Stimulated activated naive CD8-positive, alpha-beta T cell treated with anti-CD3 and anti-CD28 coated beads, Interleukin-15, amount 100 ng/mL, for 72 hours (primary cell): ENCODE results near the gene HEXA.

Source experiments
- ATAC-seq: fragments of 150-1000 bp; cut with Tn5 transposase; 2 replicates; pipeline ENCODE4 v1.10.0; 2021; ENCODE audit warnings: mild to moderate bottlenecking, moderate library complexity
- DNase-seq, 2 donors: peaks; one replicate each; pipeline ENCODE4 v3.0.0; 2021 to 2022
- H3K27ac Mint-ChIP-seq, 2 donors: one replicate each; pipeline ENCODE4 v1.8.0; 2022; ENCODE audit warnings: mild to moderate bottlenecking in 2 of 2, mixed read lengths in 2 of 2, moderate library complexity in 2 of 2
- H3K27me3 Mint-ChIP-seq: one replicate; pipeline ENCODE4 v1.8.0; 2022; ENCODE audit warnings: mixed read lengths
- H3K4me1 Mint-ChIP-seq: one replicate; pipeline ENCODE4 v1.8.0; 2022; ENCODE audit warnings: mild to moderate bottlenecking, mixed read lengths
- H3K4me3 Mint-ChIP-seq, 2 donors: one replicate each; pipeline ENCODE4 v1.8.0; 2022; ENCODE audit warnings: mild to moderate bottlenecking in 2 of 2, mixed read lengths in 2 of 2, moderate library complexity in 1 of 2
- H3K9me3 Mint-ChIP-seq, 2 donors: one replicate each; pipeline ENCODE4 v1.8.0; 2022; ENCODE audit warnings: mixed read lengths in 2 of 2

The HEXA gene

DNA sequence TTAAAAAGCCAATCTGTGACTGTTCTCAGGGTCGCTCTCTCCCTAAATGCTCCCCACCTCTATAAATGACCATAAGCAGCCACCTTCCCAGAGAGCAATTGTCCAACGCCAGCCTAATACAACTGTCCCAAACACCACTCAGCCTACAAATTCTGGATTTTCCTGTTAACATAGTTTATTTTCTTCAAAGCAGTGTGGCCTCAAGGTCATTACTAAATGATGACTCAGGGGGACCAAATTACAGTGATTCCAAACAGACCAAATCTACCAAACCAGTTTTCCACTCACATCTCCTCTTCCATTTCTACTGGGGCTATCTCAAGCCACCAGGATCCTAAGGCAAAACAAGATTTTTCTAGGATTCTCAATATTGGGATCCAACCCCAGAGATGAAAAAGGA, 22.5 kb downstream of the HEXA start:
- Mint-ChIP-seq H3K27ac (no peak overlapping the region), H3K4me3 (no peak overlapping the region), H3K9me3 (no peaks in the 10 kb centered on the region), H3K27me3 (no peaks in the 10 kb centered on the region), H3K4me1 (no peaks in the 10 kb centered on the region)
- ATAC-seq (no peak), DNase-seq (no peak)

DNA sequence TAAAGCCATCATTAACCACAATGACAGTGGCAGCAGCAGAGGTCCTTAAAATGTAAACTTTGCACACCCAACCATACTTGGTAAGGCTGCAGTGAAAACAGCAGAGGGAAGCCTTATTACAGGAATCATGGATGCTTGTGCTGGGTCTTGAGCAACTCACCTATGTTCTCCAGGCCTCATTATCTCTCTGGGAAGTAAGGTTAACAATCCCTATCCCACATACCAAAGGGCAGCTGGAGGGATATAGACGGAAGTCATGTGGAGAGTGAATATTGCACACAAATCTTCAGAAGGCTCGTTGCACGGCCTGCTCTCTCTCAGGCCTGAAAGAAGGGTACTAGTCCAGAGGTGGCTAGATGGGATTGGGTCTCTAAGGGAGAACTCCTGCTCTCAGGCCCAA, 30.0 kb downstream of the HEXA start:
- H3K4me3 Mint-ChIP-seq = no peak overlapping the region
- ATAC-seq = no peak
- no peaks in the 10 kb centered on the region for H3K9me3 Mint-ChIP-seq
- no peak for DNase-seq
- no peaks in the 10 kb centered on the region for H3K27me3 Mint-ChIP-seq
- no peaks in the 10 kb centered on the region for H3K4me1 Mint-ChIP-seq
- no peak overlapping the region for H3K27ac Mint-ChIP-seq

DNA sequence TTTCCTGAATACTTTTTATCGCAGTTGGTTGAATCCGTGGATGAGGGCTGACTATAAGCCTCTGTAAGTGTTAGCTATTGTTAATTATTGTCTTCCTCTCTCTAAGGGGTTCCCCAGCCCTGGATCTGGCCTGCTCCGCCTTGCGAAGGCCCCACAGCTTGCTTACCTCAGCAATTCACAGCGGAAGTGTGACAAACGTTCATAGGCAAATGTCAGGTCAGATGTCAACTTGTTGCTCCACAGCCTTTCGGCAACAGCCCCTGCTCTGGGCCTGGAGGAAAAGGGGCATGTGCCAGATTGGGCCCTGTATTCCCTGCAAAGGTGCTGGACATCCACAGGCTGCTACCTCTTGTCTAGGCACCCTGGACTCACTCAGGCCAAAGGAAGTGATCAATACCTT, 30.5 kb downstream of the HEXA start:
- ATAC-seq = no peak

DNA sequence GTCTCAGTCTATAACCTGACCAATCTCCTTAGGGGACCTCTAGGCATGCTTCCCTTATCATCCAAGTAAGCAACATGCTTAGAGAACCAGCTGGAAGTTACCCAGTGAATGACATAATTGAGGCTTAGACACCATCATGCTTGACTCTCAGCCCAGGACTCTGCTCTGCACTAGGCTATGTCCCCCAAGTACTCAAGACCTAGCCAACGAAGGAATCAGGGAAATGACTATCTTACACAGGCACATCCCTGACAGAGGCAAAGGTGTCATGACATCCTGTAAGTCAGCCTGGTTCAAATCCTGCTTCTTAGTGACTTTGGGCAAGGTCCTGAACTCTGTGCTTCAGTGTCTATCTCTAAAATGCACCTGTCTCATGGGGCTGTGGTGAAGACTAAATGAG, 31.2 kb downstream of the HEXA start:
- H3K9me3 Mint-ChIP-seq = no peaks in the 10 kb centered on the region
- no peak overlapping the region for H3K4me3 Mint-ChIP-seq
- no peaks in the 10 kb centered on the region for H3K4me1 Mint-ChIP-seq
- no peaks in the 10 kb centered on the region for H3K27me3 Mint-ChIP-seq
- DNase-seq = no peak
- H3K27ac Mint-ChIP-seq = no peak overlapping the region
- no peak for ATAC-seq

More for the DNA sequence above, 30.5 kb downstream of the HEXA start:
- H3K27ac Mint-ChIP-seq = no peak overlapping the region
- no peak for DNase-seq
- H3K27me3 Mint-ChIP-seq = no peaks in the 10 kb centered on the region
- H3K4me3 Mint-ChIP-seq = no peak overlapping the region
- H3K9me3 Mint-ChIP-seq = no peaks in the 10 kb centered on the region
- H3K4me1 Mint-ChIP-seq = no peaks in the 10 kb centered on the region

DNA sequence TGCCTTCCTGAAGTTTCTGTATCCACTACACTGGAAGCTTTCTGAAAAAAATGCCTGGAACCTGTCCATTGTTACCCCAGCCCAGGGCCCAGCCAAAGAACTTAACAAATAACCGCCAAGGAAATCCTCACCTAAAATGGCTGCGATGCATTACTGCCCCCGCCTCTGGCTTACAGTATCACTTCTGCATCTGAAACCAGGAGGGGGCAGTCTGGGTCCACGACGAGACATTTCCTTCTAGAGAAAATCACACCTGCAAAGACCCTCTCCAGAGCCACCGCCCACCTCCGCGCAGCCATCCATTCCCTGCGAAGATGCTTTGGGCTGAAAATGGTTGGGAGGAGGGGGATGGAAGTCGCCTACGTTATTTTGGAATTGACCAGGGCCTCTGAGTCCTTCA, 33.4 kb downstream of the HEXA start:
- Mint-ChIP-seq H3K4me1 (no peaks in the 10 kb centered on the region), H3K27ac (no peak overlapping the region), H3K27me3 (no peaks in the 10 kb centered on the region), H3K4me3 (no peak overlapping the region), H3K9me3 (no peaks in the 10 kb centered on the region)
- ATAC-seq (peak; percentile 62), DNase-seq (peak; percentile 9 to 48)

DNA sequence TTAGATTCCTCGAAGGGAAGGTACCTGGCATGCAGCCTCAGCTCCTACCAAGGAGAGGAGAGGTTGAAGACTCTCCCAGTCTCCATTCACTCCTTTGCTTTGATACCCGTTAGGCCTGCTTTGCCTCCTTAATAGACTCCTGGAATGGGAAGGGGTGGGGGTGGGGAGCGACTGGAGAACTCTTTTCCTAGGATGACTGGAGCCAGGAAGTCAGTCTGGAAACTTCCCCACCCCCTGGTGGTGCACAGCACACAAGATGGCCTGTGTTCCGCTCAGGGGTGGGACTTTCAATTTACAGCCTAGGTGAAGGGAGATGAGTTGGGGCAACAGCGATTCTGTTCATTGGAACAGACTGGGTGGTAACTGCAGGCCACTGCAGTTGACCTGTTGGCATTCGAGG, 34.5 kb downstream of the HEXA start:
- H3K9me3 Mint-ChIP-seq = no peaks in the 10 kb centered on the region
- no peaks in the 10 kb centered on the region for H3K4me1 Mint-ChIP-seq
- H3K4me3 Mint-ChIP-seq = no peak overlapping the region
- no peak for ATAC-seq
- DNase-seq = no peak
- peak overlapping the region in 1 of 2 donors; percentile 64 for H3K27ac Mint-ChIP-seq
- H3K27me3 Mint-ChIP-seq = no peaks in the 10 kb centered on the region

DNA sequence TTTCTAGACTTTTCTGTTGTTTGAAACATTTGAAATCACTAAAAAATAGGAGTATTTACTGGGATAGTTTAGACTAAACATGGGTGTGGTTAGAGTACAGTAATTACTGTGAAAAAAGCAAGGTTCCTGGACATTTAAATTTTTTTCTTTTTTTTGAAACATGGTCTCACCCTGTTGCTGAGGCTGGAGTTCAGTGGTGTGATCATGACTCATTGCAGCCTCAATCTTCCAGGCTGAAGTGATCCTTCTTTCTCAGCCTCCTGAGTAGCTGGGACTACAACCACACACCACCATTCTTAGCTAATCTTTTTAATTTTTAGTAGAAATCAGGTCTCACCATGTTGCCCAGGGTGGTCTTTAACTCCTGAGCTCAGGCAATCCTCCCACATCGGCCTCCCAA, 35.4 kb downstream of the HEXA start:
- H3K27ac Mint-ChIP-seq = no peak overlapping the region
- DNase-seq (no peak), ATAC-seq (no peak)
- H3K27me3 Mint-ChIP-seq = no peaks in the 10 kb centered on the region
- H3K4me1 Mint-ChIP-seq = no peaks in the 10 kb centered on the region
- H3K4me3 Mint-ChIP-seq = no peak overlapping the region
- H3K9me3 Mint-ChIP-seq = no peaks in the 10 kb centered on the region

DNA sequence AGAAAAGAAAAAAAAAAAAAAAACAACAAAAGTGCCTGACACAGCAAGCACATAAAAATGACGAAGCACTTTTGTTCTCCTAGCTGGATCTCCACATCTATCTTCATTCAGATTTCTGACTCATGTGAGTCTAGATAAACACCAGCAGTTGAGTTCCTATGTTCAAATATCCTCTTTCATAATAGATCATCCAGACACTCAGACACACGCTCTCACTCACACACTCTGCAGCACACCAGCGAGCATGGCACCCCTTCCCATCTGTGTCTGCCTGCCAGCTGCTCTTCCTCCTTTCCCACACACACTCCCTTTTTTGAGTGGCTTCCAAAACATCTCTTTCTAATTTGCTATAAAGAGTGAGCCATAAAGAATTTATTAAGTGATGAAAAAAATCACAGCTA, 36.0 kb downstream of the HEXA start:
- Mint-ChIP-seq H3K27me3 (no peaks in the 10 kb centered on the region), H3K27ac (no peak overlapping the region)
- no peak for DNase-seq

DNA sequence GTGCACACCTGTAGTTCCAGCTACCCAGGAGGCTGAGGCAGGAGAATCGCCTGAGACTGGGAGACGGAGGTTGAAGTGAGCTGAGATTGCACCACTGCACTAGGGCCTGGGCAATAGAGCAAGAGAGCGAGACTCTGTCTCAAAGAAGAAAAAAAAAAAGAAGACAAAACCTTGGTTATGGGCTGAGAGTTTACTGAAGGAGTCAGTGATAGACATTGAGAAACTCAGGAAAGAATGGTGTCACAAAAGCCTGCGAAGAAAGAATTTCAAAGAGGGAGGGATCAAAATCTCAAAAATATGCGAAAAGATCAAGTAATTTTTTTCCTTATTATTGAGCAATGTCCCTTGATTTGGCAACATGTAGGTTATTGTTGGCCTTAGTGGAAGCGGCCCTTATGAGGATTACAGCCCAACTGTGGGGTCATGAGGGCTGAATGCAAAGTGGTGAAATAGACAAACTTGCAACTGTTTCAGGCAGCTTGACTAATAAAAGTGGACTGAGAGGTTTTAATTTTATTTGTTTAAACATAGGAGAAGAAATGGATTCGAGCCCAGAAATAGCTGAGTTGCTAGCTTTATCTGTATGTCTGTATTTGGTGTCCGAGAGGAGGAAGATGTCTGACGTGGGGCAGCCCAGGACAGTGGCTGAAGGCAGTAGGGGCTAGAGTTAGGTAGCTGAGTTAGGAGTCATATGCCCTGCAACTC, 37.0 kb downstream of the HEXA start:
- Mint-ChIP-seq H3K4me1 (no peaks in the 10 kb centered on the region), H3K27ac (no peak overlapping the region), H3K4me3 (no peak overlapping the region), H3K9me3 (no peaks in the 10 kb centered on the region), H3K27me3 (no peaks in the 10 kb centered on the region)
- DNase-seq (no peak), ATAC-seq (no peak)

More for the DNA sequence above, 36.0 kb downstream of the HEXA start:
- no peak for ATAC-seq
- Mint-ChIP-seq H3K4me3 (no peak overlapping the region), H3K4me1 (no peaks in the 10 kb centered on the region), H3K9me3 (no peaks in the 10 kb centered on the region)

DNA sequence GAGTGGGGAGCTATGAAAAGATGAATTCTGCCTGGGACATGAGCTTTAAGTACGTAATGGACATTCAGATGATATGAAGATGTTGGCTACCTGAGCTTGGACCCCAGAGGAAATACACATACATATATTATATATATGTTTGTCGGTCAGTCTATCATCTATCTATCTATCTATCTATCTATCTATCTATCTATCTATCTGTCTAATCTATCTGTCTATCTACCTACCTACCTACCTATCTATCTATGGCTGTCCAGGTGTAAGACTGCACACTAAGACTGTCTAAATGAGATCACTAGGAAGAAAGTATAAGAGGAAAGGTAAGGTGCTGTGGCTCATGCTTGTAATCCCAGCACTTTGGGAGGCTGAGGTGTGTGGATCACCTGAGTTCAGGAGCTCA, 37.7 kb downstream of the HEXA start:
- Mint-ChIP-seq H3K27ac (no peak overlapping the region), H3K4me1 (no peaks in the 10 kb centered on the region), H3K27me3 (no peaks in the 10 kb centered on the region), H3K4me3 (no peak overlapping the region), H3K9me3 (no peaks in the 10 kb centered on the region)
- ATAC-seq = no peak
- no peak for DNase-seq

DNA sequence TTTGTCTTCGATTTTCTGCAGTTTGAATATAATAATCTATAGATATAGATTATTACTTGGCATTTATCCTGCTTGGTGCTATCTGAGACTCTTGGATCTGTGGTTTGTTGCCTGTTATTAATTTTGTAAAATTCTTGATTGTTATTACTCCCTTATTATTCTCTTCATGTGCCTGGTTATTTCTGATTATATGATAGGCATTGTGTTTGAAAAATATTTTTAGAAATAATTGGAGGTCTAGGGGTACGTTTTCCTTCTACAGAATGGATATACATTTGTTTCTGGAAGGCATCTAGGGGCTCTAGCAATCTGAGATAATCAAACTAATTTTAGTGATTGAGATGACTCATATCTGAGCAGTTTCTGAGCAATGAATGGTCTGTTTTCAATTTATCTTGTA, 41.0 kb downstream of the HEXA start:
- Mint-ChIP-seq H3K27ac (no peak overlapping the region), H3K27me3 (no peaks in the 10 kb centered on the region)

DNA sequence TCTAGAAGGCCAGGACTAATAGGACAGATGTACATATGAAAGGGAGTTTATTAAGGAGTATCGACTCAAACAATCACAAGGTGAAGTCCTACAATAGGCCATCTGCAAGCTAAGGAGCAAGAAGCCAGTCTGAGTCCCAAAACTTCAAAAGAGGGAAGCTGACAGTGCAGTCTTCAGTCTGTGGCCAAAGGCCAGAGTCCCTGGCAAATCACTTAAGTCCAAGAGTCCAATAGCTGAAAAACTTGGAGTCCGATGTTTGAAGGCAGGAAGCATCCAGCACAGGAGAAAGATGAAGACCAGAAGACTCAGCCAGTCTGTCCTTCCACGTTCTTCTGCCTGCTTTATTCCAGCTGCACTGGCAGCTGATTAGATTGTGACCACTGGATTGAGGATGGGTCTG, 44.8 kb downstream of the HEXA start:
- no peak overlapping the region for H3K4me3 Mint-ChIP-seq
- peak overlapping the region; percentile 13 to 33 for H3K27ac Mint-ChIP-seq
- DNase-seq = no peak
- H3K27me3 Mint-ChIP-seq = no peaks in the 10 kb centered on the region
- H3K9me3 Mint-ChIP-seq = no peaks in the 10 kb centered on the region
- ATAC-seq = no peak
- no peaks in the 10 kb centered on the region for H3K4me1 Mint-ChIP-seq

More for the DNA sequence above, 41.0 kb downstream of the HEXA start:
- ATAC-seq = no peak
- DNase-seq = no peak
- Mint-ChIP-seq H3K4me1 (no peaks in the 10 kb centered on the region), H3K4me3 (no peak overlapping the region), H3K9me3 (no peaks in the 10 kb centered on the region)

DNA sequence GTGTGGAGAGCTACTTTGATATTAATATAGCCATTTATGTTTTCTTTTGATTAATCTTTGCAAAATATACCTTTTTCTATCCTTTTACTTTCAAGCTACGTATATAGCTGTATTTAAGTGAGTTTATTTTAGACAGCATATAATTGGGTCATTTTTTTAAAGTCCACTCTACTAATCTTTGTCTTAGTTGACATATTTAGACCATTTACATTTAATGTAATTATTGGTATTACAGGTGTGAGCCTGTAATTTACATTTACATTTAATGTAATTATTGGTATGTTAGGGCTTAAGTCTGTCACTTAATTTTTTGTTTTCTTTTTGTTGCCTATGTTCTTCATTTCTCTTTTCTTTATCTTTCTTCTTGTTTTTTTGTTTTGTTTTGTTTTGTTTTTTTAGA, 52.1 kb downstream of the HEXA start:
- ATAC-seq (no peak), DNase-seq (no peak)
- H3K4me3 Mint-ChIP-seq = no peak overlapping the region
- peaks cover 8% of the 10 kb centered on the region for H3K27me3 Mint-ChIP-seq
- no peak overlapping the region for H3K27ac Mint-ChIP-seq
- peaks cover 15% of the 10 kb centered on the region for H3K4me1 Mint-ChIP-seq
- peaks cover 14 to 19% of the 10 kb centered on the region in 2 donors for H3K9me3 Mint-ChIP-seq

DNA sequence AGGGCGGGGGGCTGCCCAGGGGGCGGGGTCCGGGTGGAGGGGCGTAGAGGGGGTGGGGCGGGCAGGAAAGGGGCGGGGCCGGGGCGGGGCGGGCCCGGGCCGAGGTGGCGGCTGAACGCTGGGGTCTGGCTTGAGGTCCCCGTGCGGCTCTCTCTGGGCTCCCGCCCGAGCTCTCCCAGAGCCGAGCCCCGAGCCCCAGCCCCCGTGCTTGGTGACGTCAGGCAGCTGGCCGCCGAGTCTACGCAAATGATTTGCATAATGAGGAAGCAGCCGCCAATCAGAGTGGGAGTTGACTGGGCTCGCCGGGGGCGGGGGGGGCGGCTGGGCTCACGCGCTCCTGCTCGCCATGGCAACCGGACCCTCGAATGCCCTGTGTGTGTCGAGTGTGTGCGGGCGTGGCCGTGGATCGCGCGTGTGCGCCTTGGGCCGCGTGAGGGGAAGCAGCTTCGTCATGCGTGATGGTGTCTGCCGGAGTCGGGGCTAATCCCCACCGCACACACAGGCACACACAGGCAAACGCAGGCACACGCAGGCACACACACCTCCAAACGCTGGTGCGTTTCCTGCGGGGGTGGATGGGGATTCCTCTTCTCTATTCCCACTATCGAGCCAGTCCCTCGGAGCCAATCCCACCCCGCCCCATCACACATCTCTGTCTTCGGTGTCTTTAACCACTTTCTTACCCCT, 55.7 kb downstream of the HEXA start, which contains the start of gene CELF6:
CELF6 (minus strand) TSS at position 173 of the 687 bp plus-strand sequence. CDS start 283 bp downstream, outside the sequence.
- DNase-seq = peak; percentile 56 to 63
- Mint-ChIP-seq H3K27me3 (peaks cover 13% of the 10 kb centered on the region), H3K4me1 (peaks cover 18% of the 10 kb centered on the region), H3K9me3 (peaks cover 14 to 23% of the 10 kb centered on the region in 2 donors), H3K4me3 (peak within 1 kb of the TSS; percentile 74 to 88), H3K27ac (peak within 1 kb of the TSS in 1 of 2 donors; percentile 68)
- peak; percentile 86 for ATAC-seq

DNA sequence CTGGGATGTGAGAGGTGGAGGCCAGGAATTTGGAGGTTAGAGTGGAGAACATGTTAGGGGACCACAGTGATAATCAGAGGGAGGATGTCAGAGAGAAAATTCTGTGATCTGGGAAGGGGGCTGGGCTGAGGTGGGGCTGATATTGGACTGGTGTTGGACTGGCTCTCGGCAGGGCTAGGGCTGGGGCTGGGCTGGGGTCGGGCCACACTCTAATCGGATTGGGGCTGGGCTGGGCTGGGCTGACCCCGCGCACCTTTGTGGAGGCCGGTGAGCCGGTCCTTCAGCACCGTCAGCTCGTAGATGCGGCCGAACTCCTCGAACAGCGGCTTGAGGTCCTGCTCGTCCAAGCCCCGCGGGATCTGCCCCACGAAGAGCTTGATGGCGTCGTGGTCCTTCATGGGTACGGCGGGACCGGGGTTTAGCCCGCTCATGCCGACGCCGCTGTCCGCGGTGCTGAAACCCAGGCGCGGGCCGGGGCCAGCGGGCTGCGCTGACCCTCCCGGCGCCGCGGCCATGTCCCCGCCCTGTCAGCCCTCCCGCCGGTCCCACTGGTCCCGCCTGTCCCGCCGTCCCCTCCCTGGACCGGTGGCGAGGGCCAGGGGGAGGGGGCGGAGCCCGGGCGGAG, 56.3 kb downstream of the HEXA start:
- peak; percentile 26 to 46 for DNase-seq
- Mint-ChIP-seq H3K4me1 (peaks cover 18% of the 10 kb centered on the region), H3K27ac (peak overlapping the region in 1 of 2 donors; percentile 68), H3K27me3 (peaks cover 13% of the 10 kb centered on the region), H3K4me3 (peak overlapping the region; percentile 59 to 61), H3K9me3 (peaks cover 11 to 20% of the 10 kb centered on the region in 2 donors)
- peak; percentile 71 for ATAC-seq

DNA sequence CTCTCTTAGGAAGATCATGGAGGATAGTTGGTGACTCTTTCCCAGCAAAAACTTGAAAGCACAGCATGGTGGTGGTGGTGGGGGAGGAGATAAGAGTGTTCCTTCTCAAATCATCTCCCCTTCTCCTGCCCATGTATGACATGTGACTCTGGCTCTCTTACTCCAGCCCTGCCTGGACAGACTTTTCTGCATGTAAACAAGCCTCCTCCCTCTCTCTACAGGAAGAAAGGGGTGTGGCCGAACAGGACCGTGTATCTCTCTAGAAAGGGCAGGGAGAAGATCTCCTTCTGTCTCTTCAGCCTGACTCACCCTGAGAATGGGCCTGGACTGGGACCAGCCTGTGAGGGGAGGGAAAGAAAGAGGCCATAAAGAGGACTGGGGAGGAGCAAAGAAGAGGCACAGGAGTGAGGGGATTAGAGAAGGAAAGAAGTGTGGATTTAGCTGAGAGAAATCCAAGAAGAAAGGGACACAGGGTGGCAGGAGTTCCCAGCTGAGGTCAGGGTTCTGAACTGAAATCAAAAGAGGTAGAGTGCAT, 57.3 kb downstream of the HEXA start:
- H3K27me3 Mint-ChIP-seq = peaks cover 13% of the 10 kb centered on the region
- H3K27ac Mint-ChIP-seq = no peak overlapping the region
- H3K9me3 Mint-ChIP-seq = peaks cover 2 to 10% of the 10 kb centered on the region in 2 donors
- peak overlapping the region; percentile 59 to 61 for H3K4me3 Mint-ChIP-seq
- DNase-seq (no peak), ATAC-seq (no peak)
- peaks cover 18% of the 10 kb centered on the region for H3K4me1 Mint-ChIP-seq
